HG02571 (cell line): ENCODE results near the gene CAPG.
"Not testable (repeated sequence)": the region's sequence is repeated elsewhere in the genome, so short reads cannot be mapped to it uniquely, and the experiment has no call there.

Source experiments
- ATAC-seq: cut with Tn5 transposase; IDR thresholded peaks from one replicate; pipeline ENCODE4 v1.9.1; 2021; ENCODE audit warnings: mild to moderate bottlenecking, moderate library complexity; ENCODE audit not compliant: unreplicated experiment

The CAPG gene

GRCh38 chr2:85409845-85410583 is at the start of gene CAPG:
Gene CAPG, minus strand, starts transcription at chr2:85410366. Its CDS starts 8,221 bp downstream, at chr2:85402145.
- ATAC-seq = peak; percentile 57

GRCh38 chr2:85459771-85460170 is 49.6 kb upstream of the CAPG start:
- ATAC-seq = no peak

- no peak for ATAC-seq
Observed at GRCh38 chr2:85458601-85459563, 48.7 kb upstream of the CAPG start.

- no peak for ATAC-seq
Observed at GRCh38 chr2:85457877-85458316, 47.7 kb upstream of the CAPG start.

- no peak for ATAC-seq
Observed at GRCh38 chr2:85457043-85457442, 46.9 kb upstream of the CAPG start.

- ATAC-seq = no peak
Observed at GRCh38 chr2:85455552-85456090, 45.5 kb upstream of the CAPG start.

GRCh38 chr2:85453571-85453970 is 43.4 kb upstream of the CAPG start:
- ATAC-seq = no peak

GRCh38 chr2:85452237-85452636 is 42.1 kb upstream of the CAPG start:
- ATAC-seq = no peak

GRCh38 chr2:85449214-85449588 is 39.0 kb upstream of the CAPG start:
- no peak for ATAC-seq

GRCh38 chr2:85448461-85449213 is 38.5 kb upstream of the CAPG start:
- no peak for ATAC-seq

- no peak for ATAC-seq
Observed at GRCh38 chr2:85447222-85447585, 37.0 kb upstream of the CAPG start.

- ATAC-seq = no peak
Observed at GRCh38 chr2:85446296-85447221, 36.4 kb upstream of the CAPG start.

GRCh38 chr2:85445316-85446295 is 35.4 kb upstream of the CAPG start:
- no peak for ATAC-seq

GRCh38 chr2:85444629-85445172 is 34.5 kb upstream of the CAPG start:
- ATAC-seq = no peak

- ATAC-seq = no peak
Observed at GRCh38 chr2:85441864-85442263, 31.7 kb upstream of the CAPG start.

- ATAC-seq = no peak
Observed at GRCh38 chr2:85440729-85441128, 30.6 kb upstream of the CAPG start.

GRCh38 chr2:85439986-85440385 is 29.8 kb upstream of the CAPG start:
- no peak for ATAC-seq

GRCh38 chr2:85439569-85439968 is 29.4 kb upstream of the CAPG start:
- not testable (repeated sequence) for ATAC-seq
